GM18498 (cell line): ENCODE measurements around the gene PAPSS1.
A peak's percentile ranks its signal among the peaks of the same experiment; 100 is the strongest.

Source experiments
- ATAC-seq: cut with Tn5 transposase; IDR thresholded peaks from one replicate; pipeline ENCODE4 v1.9.1; 2021; ENCODE audit warnings: mild to moderate bottlenecking, moderate library complexity; ENCODE audit not compliant: unreplicated experiment

Gene PAPSS1

GRCh38 chr4:107630185-107630705 is 89.8 kb downstream of the PAPSS1 start:
- ATAC-seq = no peak

- no peak for ATAC-seq
These were observed 90.7 kb downstream of the PAPSS1 start for GRCh38 chr4:107629318-107629717.

GRCh38 chr4:107625391-107625902 is 94.6 kb downstream of the PAPSS1 start:
- ATAC-seq = no peak

GRCh38 chr4:107624024-107624423 is 96.0 kb downstream of the PAPSS1 start:
- ATAC-seq = no peak

GRCh38 chr4:107622006-107622405 is 98.0 kb downstream of the PAPSS1 start:
- ATAC-seq = no peak

GRCh38 chr4:107619731-107620130 is 100.3 kb downstream of the PAPSS1 start:
- no peak for ATAC-seq

GRCh38 chr4:107619066-107619465 is 101.0 kb downstream of the PAPSS1 start:
- no peak for ATAC-seq

- no peak for ATAC-seq
These were observed 101.4 kb downstream of the PAPSS1 start for GRCh38 chr4:107618656-107619055.

- no peak for ATAC-seq
These were observed 103.1 kb downstream of the PAPSS1 start for GRCh38 chr4:107616838-107617389.

- ATAC-seq = no peak
These were observed 104.2 kb downstream of the PAPSS1 start for GRCh38 chr4:107615809-107616208.

- ATAC-seq = no peak
These were observed 116.6 kb downstream of the PAPSS1 start for GRCh38 chr4:107603430-107603829.

GRCh38 chr4:107600983-107601382 is 119.1 kb downstream of the PAPSS1 start:
- ATAC-seq = no peak

- ATAC-seq = no peak
These were observed 119.6 kb downstream of the PAPSS1 start for GRCh38 chr4:107600436-107600835.

GRCh38 chr4:107599841-107600240 is 120.2 kb downstream of the PAPSS1 start:
- no peak for ATAC-seq

- no peak for ATAC-seq
These were observed 126.8 kb downstream of the PAPSS1 start for GRCh38 chr4:107593230-107593629.

- peak; percentile 94 for ATAC-seq
These were observed 127.5 kb downstream of the PAPSS1 start for GRCh38 chr4:107592519-107592918.

- ATAC-seq = no peak
These were observed 130.8 kb downstream of the PAPSS1 start for GRCh38 chr4:107589269-107589668.

- ATAC-seq = no peak
These were observed 133.7 kb downstream of the PAPSS1 start for GRCh38 chr4:107586371-107586770.

GRCh38 chr4:107579099-107579498 is 140.9 kb downstream of the PAPSS1 start:
- no peak for ATAC-seq

- ATAC-seq = no peak
These were observed 141.7 kb downstream of the PAPSS1 start for GRCh38 chr4:107578321-107578720.

GRCh38 chr4:107577743-107578142 is 142.3 kb downstream of the PAPSS1 start:
- no peak for ATAC-seq

GRCh38 chr4:107575243-107575642 is 144.8 kb downstream of the PAPSS1 start:
- ATAC-seq = no peak

- ATAC-seq = no peak
These were observed 147.8 kb downstream of the PAPSS1 start for GRCh38 chr4:107572281-107572680.
